ENCODE data around the gene NUBP2.

- TF ChIP-seq POLR2A (IDR thresholded peaks at IDR 0.05; ENCODE audit: borderline replicate concordance, extremely low read depth, insufficient read depth, insufficient read length): no peak
- no peak for TF ChIP-seq EZH2phosphoT487 (IDR thresholded peaks at IDR 0.05; ENCODE audit: borderline replicate concordance)
- TF ChIP-seq, protein P1, sequence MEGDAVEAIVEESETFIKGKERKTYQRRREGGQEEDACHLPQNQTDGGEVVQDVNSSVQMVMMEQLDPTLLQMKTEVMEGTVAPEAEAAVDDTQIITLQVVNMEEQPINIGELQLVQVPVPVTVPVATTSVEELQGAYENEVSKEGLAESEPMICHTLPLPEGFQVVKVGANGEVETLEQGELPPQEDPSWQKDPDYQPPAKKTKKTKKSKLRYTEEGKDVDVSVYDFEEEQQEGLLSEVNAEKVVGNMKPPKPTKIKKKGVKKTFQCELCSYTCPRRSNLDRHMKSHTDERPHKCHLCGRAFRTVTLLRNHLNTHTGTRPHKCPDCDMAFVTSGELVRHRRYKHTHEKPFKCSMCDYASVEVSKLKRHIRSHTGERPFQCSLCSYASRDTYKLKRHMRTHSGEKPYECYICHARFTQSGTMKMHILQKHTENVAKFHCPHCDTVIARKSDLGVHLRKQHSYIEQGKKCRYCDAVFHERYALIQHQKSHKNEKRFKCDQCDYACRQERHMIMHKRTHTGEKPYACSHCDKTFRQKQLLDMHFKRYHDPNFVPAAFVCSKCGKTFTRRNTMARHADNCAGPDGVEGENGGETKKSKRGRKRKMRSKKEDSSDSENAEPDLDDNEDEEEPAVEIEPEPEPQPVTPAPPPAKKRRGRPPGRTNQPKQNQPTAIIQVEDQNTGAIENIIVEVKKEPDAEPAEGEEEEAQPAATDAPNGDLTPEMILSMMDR (IDR thresholded peaks at IDR 0.05 in 2 of 3, conservative IDR thresholded peaks at IDR 0.05 in 1 of 3; ENCODE audit: borderline replicate concordance in 1 of 3, insufficient read depth in 1 of 3, low read depth in 2 of 3, low read length in 2 of 3): no peak
- TF ChIP-seq EZH2 (IDR thresholded peaks at IDR 0.05): no peak
- TF ChIP-seq, protein P2, sequence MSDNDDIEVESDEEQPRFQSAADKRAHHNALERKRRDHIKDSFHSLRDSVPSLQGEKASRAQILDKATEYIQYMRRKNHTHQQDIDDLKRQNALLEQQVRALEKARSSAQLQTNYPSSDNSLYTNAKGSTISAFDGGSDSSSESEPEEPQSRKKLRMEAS (IDR thresholded peaks at IDR 0.05): no peak
- TF ChIP-seq TCF7L2 (IDR thresholded peaks at IDR 0.05; ENCODE audit: borderline replicate concordance, extremely low read depth, insufficient read depth, insufficient read length): no peak
- no peak for TF ChIP-seq ZNF274 (IDR thresholded peaks at IDR 0.05; ENCODE audit: low read depth, low read length)
Measured at GRCh38 chr16:1767116-1767994, 15.4 kb upstream of the NUBP2 start.
